Right atrium auricular region (tissue), 2 donors: Measurements from ENCODE around the gene IMPG2. TPM values are rescaled to one million over a fixed set of nuclear protein-coding genes. Genes with fewer than 3 reads are reported as not detected.

ENCODE experiments used
- DNase-seq: peaks from one replicate; pipeline ENCODE4 v3.0.0-alpha.2; 2019; ENCODE audit warnings: low spot score
- H3K27ac ChIP-seq, 2 donors: fragments of 200-600 bp; sonication (generic); 1 replicate in 1 of 2; 2 replicates in 1 of 2; pipeline ENCODE4 v1.5.1; 2016 to 2019
- H3K27me3 ChIP-seq, 2 donors: fragments of 200-600 bp; sonication (generic); one replicate each; pipeline versions ENCODE4 v1.5.1 to v1.6.0; 2017 to 2019
- H3K36me3 ChIP-seq: fragments of 200-600 bp; sonication (generic); one replicate; pipeline ENCODE4 v1.5.1; 2016
- H3K4me1 ChIP-seq, 2 donors: fragments of 200-600 bp; sonication (generic); one replicate each; pipeline versions ENCODE4 v1.5.1 to v1.6.0; 2017 to 2019
- H3K4me3 ChIP-seq, 2 donors: fragments of 200-600 bp; sonication (generic); 1 replicate in 1 of 2; 2 replicates in 1 of 2; pipeline ENCODE4 v1.5.1; 2017 to 2019; ENCODE audit warnings: mild to moderate bottlenecking in 1 of 2, moderate library complexity in 1 of 2
- H3K9me3 ChIP-seq, 2 donors: fragments of 200-600 bp; sonication (generic); one replicate each; pipeline ENCODE4 v1.5.1; 2019
- total RNA-seq, 2 donors: library from RNA; depleted of rRNA; stranded (reverse); fragments of >200 nt; gene quantifications; one replicate each; pipeline ENCODE4 v1.1.0, GENCODE V29; 2016
- TF ChIP-seq, protein P1 (sequence below), 2 donors: fragments of 200-600 bp; sonication (generic); IDR thresholded peaks; one replicate each; pipeline ENCODE4 v1.5.1; 2019; ENCODE audit warnings: antibody characterized with exemption in 2 of 2

The IMPG2 gene
- total RNA-seq, 2 donors from 2014 or later: 0.15 to 0.43 TPM

- H3K4me1 ChIP-seq: no peaks in the 10 kb centered on the region
- H3K4me3 ChIP-seq: no peak overlapping the region
- no peaks in the 10 kb centered on the region for H3K36me3 ChIP-seq
- H3K27ac ChIP-seq: no peak overlapping the region
- no peaks in the 10 kb centered on the region for H3K27me3 ChIP-seq
- TF ChIP-seq, protein P1, sequence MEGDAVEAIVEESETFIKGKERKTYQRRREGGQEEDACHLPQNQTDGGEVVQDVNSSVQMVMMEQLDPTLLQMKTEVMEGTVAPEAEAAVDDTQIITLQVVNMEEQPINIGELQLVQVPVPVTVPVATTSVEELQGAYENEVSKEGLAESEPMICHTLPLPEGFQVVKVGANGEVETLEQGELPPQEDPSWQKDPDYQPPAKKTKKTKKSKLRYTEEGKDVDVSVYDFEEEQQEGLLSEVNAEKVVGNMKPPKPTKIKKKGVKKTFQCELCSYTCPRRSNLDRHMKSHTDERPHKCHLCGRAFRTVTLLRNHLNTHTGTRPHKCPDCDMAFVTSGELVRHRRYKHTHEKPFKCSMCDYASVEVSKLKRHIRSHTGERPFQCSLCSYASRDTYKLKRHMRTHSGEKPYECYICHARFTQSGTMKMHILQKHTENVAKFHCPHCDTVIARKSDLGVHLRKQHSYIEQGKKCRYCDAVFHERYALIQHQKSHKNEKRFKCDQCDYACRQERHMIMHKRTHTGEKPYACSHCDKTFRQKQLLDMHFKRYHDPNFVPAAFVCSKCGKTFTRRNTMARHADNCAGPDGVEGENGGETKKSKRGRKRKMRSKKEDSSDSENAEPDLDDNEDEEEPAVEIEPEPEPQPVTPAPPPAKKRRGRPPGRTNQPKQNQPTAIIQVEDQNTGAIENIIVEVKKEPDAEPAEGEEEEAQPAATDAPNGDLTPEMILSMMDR (IDR thresholded peaks at IDR 0.05): no peak
- no peak for DNase-seq
- peaks cover 0 to 6% of the 10 kb centered on the region in 2 donors for H3K9me3 ChIP-seq
These were observed 16.5 kb downstream of the IMPG2 start for GRCh38 chr3:101303836-101304235.

DNA sequence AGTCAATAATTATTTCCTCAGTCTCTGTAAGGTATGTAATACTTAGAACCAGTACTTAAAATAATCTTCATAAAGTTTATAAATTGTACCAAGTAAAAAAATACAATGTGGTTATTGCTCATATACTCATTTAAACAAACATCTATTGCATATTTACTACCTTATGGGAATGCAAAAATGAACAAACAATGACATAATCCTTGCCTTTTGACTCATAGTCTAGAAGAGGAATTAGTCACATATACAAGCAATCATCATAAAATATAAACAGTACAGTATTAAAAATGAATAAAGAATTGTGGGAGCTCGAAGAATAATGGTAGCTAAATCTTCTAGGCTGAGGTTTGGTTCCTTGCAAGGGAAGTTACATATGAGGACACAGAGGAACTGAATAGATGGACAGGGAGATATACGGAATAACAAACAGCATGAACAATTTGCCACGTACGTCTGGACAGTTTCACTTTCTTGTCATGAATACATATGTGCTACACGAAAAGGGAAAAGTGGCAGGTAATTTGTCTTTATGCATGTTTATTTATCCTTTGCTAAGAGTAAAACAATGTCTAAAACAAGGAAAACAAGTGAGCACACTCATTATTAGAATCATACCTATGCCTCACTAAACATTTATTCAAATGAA is 17.2 kb downstream of the IMPG2 start:
- Histone ChIP-seq H3K9me3 (no peaks in the 10 kb centered on the region), H3K27ac (no peak overlapping the region), H3K27me3 (no peaks in the 10 kb centered on the region), H3K4me3 (no peak overlapping the region), H3K4me1 (no peaks in the 10 kb centered on the region), H3K36me3 (no peaks in the 10 kb centered on the region)
- TF ChIP-seq, protein P1 (IDR thresholded peaks at IDR 0.05): no peak
- no peak for DNase-seq

DNA sequence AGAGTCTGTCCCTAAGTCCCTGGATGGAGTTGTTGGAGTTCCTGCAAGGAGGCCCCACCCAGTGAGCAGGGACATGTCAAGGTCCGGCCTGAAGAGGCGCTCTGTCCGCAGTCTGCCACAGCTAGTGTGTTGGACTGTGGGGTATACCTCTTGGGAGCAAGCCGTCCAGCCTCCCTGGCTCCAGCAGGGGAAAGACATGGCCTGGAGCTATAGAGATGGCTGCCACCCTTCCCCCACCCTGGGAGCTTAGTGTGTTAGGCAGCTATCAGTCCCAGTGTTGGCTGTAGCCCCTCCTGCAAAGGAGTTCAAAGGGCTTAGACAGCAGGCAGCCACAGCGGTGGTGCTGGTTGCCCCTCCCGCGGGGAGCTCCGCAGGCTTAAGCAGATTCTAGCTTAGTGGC is 20.3 kb downstream of the IMPG2 start:
- Histone ChIP-seq H3K4me3 (no peak overlapping the region), H3K36me3 (no peaks in the 10 kb centered on the region), H3K9me3 (no peaks in the 10 kb centered on the region), H3K27me3 (no peaks in the 10 kb centered on the region), H3K4me1 (no peaks in the 10 kb centered on the region), H3K27ac (no peak overlapping the region)
- TF ChIP-seq, protein P1 (IDR thresholded peaks at IDR 0.05): no peak
- DNase-seq: no peak

DNA sequence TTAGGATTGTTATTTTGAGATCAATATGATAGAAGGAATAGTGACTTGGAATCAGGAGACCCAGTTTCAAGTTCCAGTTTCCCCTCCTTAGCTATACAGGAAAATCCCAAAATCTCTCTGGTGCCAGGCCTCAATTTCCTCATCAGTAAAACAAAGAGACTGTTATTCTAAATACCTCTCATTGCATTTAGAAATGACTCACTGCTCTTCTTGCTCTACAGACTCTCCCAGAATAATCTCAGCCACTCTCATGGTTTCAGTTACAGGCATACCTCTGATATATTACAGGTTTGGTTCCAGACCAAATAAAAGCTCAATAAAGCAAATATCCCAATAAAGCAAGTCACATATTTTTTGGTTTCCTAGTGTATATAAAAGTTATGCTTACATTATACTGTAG is 28.3 kb downstream of the IMPG2 start:
- no peak overlapping the region for H3K4me3 ChIP-seq
- peaks cover 0 to 4% of the 10 kb centered on the region in 2 donors for H3K9me3 ChIP-seq
- H3K27ac ChIP-seq: no peak overlapping the region
- no peaks in the 10 kb centered on the region for H3K27me3 ChIP-seq
- DNase-seq: no peak
- no peaks in the 10 kb centered on the region for H3K36me3 ChIP-seq
- TF ChIP-seq, protein P1 (IDR thresholded peaks at IDR 0.05): no peak
- no peaks in the 10 kb centered on the region for H3K4me1 ChIP-seq

- H3K27ac ChIP-seq: no peak overlapping the region
- H3K27me3 ChIP-seq: no peaks in the 10 kb centered on the region
- H3K9me3 ChIP-seq: peaks cover 0 to 4% of the 10 kb centered on the region in 2 donors
- H3K36me3 ChIP-seq: no peaks in the 10 kb centered on the region
- TF ChIP-seq, protein P1 (IDR thresholded peaks at IDR 0.05): no peak
- no peak overlapping the region for H3K4me3 ChIP-seq
- H3K4me1 ChIP-seq: no peaks in the 10 kb centered on the region
- DNase-seq: no peak
These were observed 32.1 kb downstream of the IMPG2 start for GRCh38 chr3:101288294-101288693.

GRCh38 chr3:101284757-101285156 is 35.6 kb downstream of the IMPG2 start:
- TF ChIP-seq, protein P1 (IDR thresholded peaks at IDR 0.05): no peak
- H3K36me3 ChIP-seq: no peaks in the 10 kb centered on the region
- H3K4me3 ChIP-seq: no peak overlapping the region
- H3K27ac ChIP-seq: no peak overlapping the region
- H3K4me1 ChIP-seq: no peaks in the 10 kb centered on the region
- no peaks in the 10 kb centered on the region for H3K27me3 ChIP-seq
- no peak for DNase-seq
- H3K9me3 ChIP-seq: peaks cover 0 to 4% of the 10 kb centered on the region in 2 donors
